Hepatocyte (in vitro differentiated cells): ENCODE data around the gene C1QTNF2.

ENCODE experiments used
- EZH2 ChIP-seq: fragments of 200-600 bp; sonication (generic); IDR thresholded peaks from 2 replicates; pipeline ENCODE4 v1.6.1; 2016; ENCODE audit warnings: antibody characterized with exemption, mild to moderate bottlenecking, borderline replicate concordance
- EZH2phosphoT487 ChIP-seq: fragments of 200-600 bp; sonication (generic); IDR thresholded peaks from one replicate; pipeline ENCODE4 v1.6.1; 2018; ENCODE audit warnings: antibody characterized with exemption, mild to moderate bottlenecking, low read depth, moderate library complexity; ENCODE audit not compliant: unreplicated experiment, severe bottlenecking
- TF ChIP-seq, protein P1 (sequence below): fragments of 200-600 bp; sonication (generic); IDR thresholded peaks from 2 replicates; pipeline ENCODE4 v1.5.1; 2016; ENCODE audit warnings: antibody characterized with exemption, mild to moderate bottlenecking; ENCODE audit not compliant: poor library complexity

DNA sequence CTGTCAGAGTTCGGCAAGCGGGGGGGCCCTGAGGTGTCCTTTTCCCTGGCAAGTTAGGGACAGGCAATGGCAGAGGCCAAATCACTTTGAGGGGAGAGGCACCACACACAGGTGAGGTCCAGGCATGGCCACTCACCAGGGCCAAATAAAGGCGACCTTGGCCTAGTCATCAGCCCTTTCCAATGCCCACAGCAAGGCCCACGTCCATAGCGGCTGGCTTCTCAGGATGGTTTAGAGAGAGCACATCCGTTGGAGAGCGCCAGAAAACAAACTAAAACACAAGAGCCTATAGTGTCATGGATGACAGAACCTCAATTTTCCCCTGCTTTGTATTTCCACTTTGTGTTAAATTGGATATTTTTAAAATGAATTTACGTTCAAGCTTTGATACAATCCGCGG lies 65.1 kb downstream of the C1QTNF2 start:
- TF ChIP-seq, protein P1, sequence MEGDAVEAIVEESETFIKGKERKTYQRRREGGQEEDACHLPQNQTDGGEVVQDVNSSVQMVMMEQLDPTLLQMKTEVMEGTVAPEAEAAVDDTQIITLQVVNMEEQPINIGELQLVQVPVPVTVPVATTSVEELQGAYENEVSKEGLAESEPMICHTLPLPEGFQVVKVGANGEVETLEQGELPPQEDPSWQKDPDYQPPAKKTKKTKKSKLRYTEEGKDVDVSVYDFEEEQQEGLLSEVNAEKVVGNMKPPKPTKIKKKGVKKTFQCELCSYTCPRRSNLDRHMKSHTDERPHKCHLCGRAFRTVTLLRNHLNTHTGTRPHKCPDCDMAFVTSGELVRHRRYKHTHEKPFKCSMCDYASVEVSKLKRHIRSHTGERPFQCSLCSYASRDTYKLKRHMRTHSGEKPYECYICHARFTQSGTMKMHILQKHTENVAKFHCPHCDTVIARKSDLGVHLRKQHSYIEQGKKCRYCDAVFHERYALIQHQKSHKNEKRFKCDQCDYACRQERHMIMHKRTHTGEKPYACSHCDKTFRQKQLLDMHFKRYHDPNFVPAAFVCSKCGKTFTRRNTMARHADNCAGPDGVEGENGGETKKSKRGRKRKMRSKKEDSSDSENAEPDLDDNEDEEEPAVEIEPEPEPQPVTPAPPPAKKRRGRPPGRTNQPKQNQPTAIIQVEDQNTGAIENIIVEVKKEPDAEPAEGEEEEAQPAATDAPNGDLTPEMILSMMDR, result no peak
- TF ChIP-seq EZH2phosphoT487 (no peak), EZH2 (no peak)
